HepG2 (cell line): ENCODE results near the gene RIPOR3. TPM values are rescaled to one million over a fixed set of nuclear protein-coding genes. Genes with fewer than 3 reads are reported as not detected.

ENCODE experiments used
- KDM6A ChIP-seq: IDR thresholded peaks from 2 replicates; pipeline ENCODE4 v1.6.1; 2016; ENCODE audit warnings: low read depth
- NKX3-1 ChIP-seq: sonication (generic); formaldehyde crosslinking; IDR thresholded peaks from 2 replicates; pipeline ENCODE4 v1.5.0; 2020; ENCODE audit warnings: missing genetic modification reagents
- PHF8 ChIP-seq: sonication (generic); formaldehyde crosslinking; IDR thresholded peaks from 2 replicates; pipeline ENCODE4 v1.5.0; 2020; ENCODE audit warnings: missing genetic modification reagents
- SIN3B ChIP-seq: fragments of 150-350 bp; IDR thresholded peaks from 2 replicates; pipeline ENCODE4 v1.6.1; 2014; ENCODE audit warnings: low read length
- SMC3 ChIP-seq: IDR thresholded peaks from 2 replicates; pipeline ENCODE4 v1.6.1; 2011; ENCODE audit warnings: low read length, improper control_type of control experiment
- SRY ChIP-seq: sonication (generic); formaldehyde crosslinking; IDR thresholded peaks from 2 replicates; pipeline ENCODE4 v1.8.0; 2022; ENCODE audit warnings: mild to moderate bottlenecking, missing genetic modification reagents
- XBP1 ChIP-seq: sonication (generic); formaldehyde crosslinking; IDR thresholded peaks from 2 replicates; pipeline ENCODE4 v1.5.0; 2020; ENCODE audit warnings: missing genetic modification reagents
- ZNF136 ChIP-seq: sonication (generic); formaldehyde crosslinking; IDR thresholded peaks from 2 replicates; pipeline ENCODE4 v1.8.1; 2022; ENCODE audit warnings: low read depth, mild to moderate bottlenecking, moderate library complexity, missing genetic modification reagents
- ZNF160 ChIP-seq: sonication (generic); formaldehyde crosslinking; IDR thresholded peaks from 2 replicates; pipeline ENCODE4 v1.8.0; 2022; ENCODE audit warnings: mild to moderate bottlenecking, inconsistent platforms, missing genetic modification reagents
- ZNF207 ChIP-seq: fragments of 450-650 bp; IDR thresholded peaks from 2 replicates; pipeline ENCODE4 v1.6.1; 2016; ENCODE audit warnings: antibody characterized with exemption, borderline replicate concordance
- ZNF292 ChIP-seq: sonication (generic); formaldehyde crosslinking; IDR thresholded peaks from 2 replicates; pipeline ENCODE4 v1.8.1; 2022; ENCODE audit warnings: mild to moderate bottlenecking, low read depth, missing genetic modification reagents, borderline replicate concordance
- ZNF382 ChIP-seq: sonication (generic); formaldehyde crosslinking; IDR thresholded peaks from 2 replicates; pipeline ENCODE4 v1.5.0; 2020; ENCODE audit warnings: missing genetic modification reagents, mild to moderate bottlenecking, borderline replicate concordance
- ZNF589 ChIP-seq: sonication (generic); formaldehyde crosslinking; conservative IDR thresholded peaks from 2 replicates; pipeline ENCODE4 v1.8.0; 2022; ENCODE audit warnings: mild to moderate bottlenecking, moderate library complexity, missing genetic modification reagents
- ZNF7 ChIP-seq: IDR thresholded peaks from 2 replicates; pipeline ENCODE4 v1.6.1; 2016; ENCODE audit warnings: missing biosample characterization, missing genetic modification reagents
- ZNF839 ChIP-seq: sonication (generic); formaldehyde crosslinking; IDR thresholded peaks from 2 replicates; pipeline ENCODE4 v1.4.0; 2020; ENCODE audit warnings: missing genetic modification reagents, mild to moderate bottlenecking, borderline replicate concordance
- polyA plus RNA-seq, 8 experiments: library from polyadenylated mRNA; depleted of rRNA in 3 of 8; stranded (reverse) in 7 of 8; unstranded in 1 of 8; fragments of >200 nt; fragmentation: Illumina TruSeq in 4 of 8; extraction: Trizol in 4 of 8; gene quantifications; 2 replicates each; pipeline versions ENCODE4 v1.2.1 to v1.2.3, GENCODE V29; 2011 to 2016; ENCODE audit warnings: low read depth in 4 of 8, missing spikeins in 1 of 8, mixed read lengths in 1 of 8; ENCODE audit not compliant: insufficient read depth in 1 of 8
- total RNA-seq, 5 experiments: library from RNA; depleted of rRNA; stranded (reverse); fragments of >200 nt; fragmentation: Illumina TruSeq; extraction: Trizol; gene quantifications; 2 replicates each; pipeline ENCODE4 v1.2.3, GENCODE V29; 2016; ENCODE audit warnings: low read depth in 1 of 5
- TF ChIP-seq, protein P1 (sequence below): sonication (generic); formaldehyde crosslinking; IDR thresholded peaks from 2 replicates; pipeline ENCODE4 v1.5.1; 2020; ENCODE audit warnings: mild to moderate bottlenecking, missing genetic modification reagents, borderline replicate concordance
- TF ChIP-seq, protein P2 (sequence below): sonication (generic); formaldehyde crosslinking; IDR thresholded peaks from 2 replicates; pipeline ENCODE4 v1.8.0; 2022; ENCODE audit warnings: missing genetic modification reagents, mild to moderate bottlenecking, moderate library complexity, borderline replicate concordance
- TF ChIP-seq, protein P3 (sequence below): sonication (generic); formaldehyde crosslinking; IDR thresholded peaks from 2 replicates; pipeline ENCODE4 v1.4.0; 2020; ENCODE audit warnings: mild to moderate bottlenecking, missing genetic modification reagents
- TF ChIP-seq, protein P4 (sequence below): sonication (generic); formaldehyde crosslinking; IDR thresholded peaks from 2 replicates; pipeline ENCODE4 v1.4.0; 2020; ENCODE audit warnings: mild to moderate bottlenecking, low read depth, missing genetic modification reagents

Gene RIPOR3
- total and polyA plus RNA-seq, 2 of the 13 experiments (the other 11 are each of a cell fraction or from before 2014, with no cell fraction given): 0.18 TPM; not detected in 1

DNA sequence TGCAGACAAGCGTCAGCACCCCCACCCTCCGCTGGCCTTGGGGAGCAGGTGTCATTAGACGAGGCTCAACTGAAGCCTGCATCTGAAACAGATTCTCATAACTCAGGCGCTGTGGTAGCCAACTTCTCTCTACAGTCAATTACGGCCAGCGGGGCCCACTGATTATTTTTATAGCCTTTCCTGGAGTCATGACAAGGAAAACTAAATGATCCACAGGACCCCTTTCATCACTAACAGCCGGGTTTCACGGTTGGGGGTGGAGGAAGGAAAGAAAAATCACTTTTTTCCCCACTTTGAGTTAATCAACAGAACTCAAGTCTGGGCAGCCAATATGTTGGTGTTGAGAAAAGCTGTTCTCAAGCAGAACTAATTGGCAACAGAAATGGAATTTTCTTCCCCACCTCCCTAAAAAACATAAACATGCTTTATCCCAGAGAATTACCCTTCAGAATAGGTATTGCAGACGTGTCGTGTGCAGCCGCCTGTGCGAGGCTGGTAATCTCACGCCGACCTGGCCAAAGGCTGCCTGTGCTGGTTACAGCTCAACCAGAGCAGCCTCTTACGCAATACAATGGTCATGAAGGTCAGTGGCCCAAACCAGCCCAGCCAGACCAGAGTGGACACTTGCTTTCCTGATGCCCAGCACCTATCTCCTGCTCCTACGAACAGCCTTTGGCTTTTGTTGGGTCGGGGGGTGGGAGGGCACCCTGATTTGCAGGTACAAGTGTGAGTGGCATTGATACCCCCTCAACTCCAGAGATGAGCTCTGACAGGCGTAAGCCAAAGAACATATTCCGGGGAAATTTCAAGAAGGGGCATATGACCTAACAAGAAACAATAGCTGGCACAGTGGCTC is 11.0 kb downstream of the RIPOR3 start (continued):
- TF ChIP-seq, protein P1, sequence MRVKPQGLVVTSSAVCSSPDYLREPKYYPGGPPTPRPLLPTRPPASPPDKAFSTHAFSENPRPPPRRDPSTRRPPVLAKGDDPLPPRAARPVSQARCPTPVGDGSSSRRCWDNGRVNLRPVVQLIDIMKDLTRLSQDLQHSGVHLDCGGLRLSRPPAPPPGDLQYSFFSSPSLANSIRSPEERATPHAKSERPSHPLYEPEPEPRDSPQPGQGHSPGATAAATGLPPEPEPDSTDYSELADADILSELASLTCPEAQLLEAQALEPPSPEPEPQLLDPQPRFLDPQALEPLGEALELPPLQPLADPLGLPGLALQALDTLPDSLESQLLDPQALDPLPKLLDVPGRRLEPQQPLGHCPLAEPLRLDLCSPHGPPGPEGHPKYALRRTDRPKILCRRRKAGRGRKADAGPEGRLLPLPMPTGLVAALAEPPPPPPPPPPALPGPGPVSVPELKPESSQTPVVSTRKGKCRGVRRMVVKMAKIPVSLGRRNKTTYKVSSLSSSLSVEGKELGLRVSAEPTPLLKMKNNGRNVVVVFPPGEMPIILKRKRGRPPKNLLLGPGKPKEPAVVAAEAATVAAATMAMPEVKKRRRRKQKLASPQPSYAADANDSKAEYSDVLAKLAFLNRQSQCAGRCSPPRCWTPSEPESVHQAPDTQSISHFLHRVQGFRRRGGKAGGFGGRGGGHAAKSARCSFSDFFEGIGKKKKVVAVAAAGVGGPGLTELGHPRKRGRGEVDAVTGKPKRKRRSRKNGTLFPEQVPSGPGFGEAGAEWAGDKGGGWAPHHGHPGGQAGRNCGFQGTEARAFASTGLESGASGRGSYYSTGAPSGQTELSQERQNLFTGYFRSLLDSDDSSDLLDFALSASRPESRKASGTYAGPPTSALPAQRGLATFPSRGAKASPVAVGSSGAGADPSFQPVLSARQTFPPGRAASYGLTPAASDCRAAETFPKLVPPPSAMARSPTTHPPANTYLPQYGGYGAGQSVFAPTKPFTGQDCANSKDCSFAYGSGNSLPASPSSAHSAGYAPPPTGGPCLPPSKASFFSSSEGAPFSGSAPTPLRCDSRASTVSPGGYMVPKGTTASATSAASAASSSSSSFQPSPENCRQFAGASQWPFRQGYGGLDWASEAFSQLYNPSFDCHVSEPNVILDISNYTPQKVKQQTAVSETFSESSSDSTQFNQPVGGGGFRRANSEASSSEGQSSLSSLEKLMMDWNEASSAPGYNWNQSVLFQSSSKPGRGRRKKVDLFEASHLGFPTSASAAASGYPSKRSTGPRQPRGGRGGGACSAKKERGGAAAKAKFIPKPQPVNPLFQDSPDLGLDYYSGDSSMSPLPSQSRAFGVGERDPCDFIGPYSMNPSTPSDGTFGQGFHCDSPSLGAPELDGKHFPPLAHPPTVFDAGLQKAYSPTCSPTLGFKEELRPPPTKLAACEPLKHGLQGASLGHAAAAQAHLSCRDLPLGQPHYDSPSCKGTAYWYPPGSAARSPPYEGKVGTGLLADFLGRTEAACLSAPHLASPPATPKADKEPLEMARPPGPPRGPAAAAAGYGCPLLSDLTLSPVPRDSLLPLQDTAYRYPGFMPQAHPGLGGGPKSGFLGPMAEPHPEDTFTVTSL: 0 out of 2 replicates have a peak, but pooled peaks have one; percentile 26
- TF ChIP-seq ZNF207 (no peak), XBP1 (no peak), ZNF136 (CRISPR knock-in tag) (no peak; the same call in none of the 2 replicates), SRY (CRISPR knock-in tag) (peak; percentile 44; the same call in 1 of the 2 replicates), ZNF839 (CRISPR knock-in tag) (peak; percentile 79; the same call in 1 of the 2 replicates), ZNF160 (peak; percentile 79; the same call in 1 of the 2 replicates), SMC3 (peak; percentile 56; the same call in 1 of the 2 replicates), SIN3B (no peak; the same call in 1 of the 2 replicates), ZNF292 (CRISPR knock-in tag) (peak; percentile 99), ZNF589 (CRISPR knock-in tag) (no peak), PHF8 (peak; percentile 45; the same call in 1 of the 2 replicates), KDM6A (CRISPR knock-in tag) (0 out of 2 replicates have a peak, but pooled peaks have one; percentile 65), NKX3-1 (CRISPR knock-in tag) (no peak), ZNF382 (CRISPR knock-in tag) (no peak), ZNF7 (CRISPR knock-in tag) (peak; percentile 51; the same call in 1 of the 2 replicates)
- TF ChIP-seq, protein P2, sequence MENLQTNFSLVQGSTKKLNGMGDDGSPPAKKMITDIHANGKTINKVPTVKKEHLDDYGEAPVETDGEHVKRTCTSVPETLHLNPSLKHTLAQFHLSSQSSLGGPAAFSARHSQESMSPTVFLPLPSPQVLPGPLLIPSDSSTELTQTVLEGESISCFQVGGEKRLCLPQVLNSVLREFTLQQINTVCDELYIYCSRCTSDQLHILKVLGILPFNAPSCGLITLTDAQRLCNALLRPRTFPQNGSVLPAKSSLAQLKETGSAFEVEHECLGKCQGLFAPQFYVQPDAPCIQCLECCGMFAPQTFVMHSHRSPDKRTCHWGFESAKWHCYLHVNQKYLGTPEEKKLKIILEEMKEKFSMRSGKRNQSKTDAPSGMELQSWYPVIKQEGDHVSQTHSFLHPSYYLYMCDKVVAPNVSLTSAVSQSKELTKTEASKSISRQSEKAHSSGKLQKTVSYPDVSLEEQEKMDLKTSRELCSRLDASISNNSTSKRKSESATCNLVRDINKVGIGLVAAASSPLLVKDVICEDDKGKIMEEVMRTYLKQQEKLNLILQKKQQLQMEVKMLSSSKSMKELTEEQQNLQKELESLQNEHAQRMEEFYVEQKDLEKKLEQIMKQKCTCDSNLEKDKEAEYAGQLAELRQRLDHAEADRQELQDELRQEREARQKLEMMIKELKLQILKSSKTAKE (CRISPR knock-in tag): peak; percentile 92
- TF ChIP-seq, protein P3, sequence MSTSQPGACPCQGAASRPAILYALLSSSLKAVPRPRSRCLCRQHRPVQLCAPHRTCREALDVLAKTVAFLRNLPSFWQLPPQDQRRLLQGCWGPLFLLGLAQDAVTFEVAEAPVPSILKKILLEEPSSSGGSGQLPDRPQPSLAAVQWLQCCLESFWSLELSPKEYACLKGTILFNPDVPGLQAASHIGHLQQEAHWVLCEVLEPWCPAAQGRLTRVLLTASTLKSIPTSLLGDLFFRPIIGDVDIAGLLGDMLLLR (CRISPR knock-in tag): peak; percentile 77; the same call in 1 of the 2 replicates
- TF ChIP-seq, protein P4, sequence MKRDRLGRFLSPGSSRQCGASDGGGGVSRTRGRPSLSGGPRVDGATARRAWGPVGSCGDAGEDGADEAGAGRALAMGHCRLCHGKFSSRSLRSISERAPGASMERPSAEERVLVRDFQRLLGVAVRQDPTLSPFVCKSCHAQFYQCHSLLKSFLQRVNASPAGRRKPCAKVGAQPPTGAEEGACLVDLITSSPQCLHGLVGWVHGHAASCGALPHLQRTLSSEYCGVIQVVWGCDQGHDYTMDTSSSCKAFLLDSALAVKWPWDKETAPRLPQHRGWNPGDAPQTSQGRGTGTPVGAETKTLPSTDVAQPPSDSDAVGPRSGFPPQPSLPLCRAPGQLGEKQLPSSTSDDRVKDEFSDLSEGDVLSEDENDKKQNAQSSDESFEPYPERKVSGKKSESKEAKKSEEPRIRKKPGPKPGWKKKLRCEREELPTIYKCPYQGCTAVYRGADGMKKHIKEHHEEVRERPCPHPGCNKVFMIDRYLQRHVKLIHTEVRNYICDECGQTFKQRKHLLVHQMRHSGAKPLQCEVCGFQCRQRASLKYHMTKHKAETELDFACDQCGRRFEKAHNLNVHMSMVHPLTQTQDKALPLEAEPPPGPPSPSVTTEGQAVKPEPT: no peak; the same call in none of the 2 replicates
